Neuron (in vitro differentiated cells): ENCODE results near the gene NUDT13.
"Not testable (repeated sequence)": the region's sequence is repeated elsewhere in the genome, so short reads cannot be mapped to it uniquely, and the experiment has no call there.

Experiments
- H2AFZ ChIP-seq: one replicate; pipeline ENCODE4 v1.6.1; 2013; ENCODE audit warnings: low read depth, mild to moderate bottlenecking, inconsistent platforms, low read length, moderate library complexity
- H3K27me3 ChIP-seq: one replicate; pipeline ENCODE4 v1.6.1; 2013; ENCODE audit warnings: low read length; ENCODE audit not compliant: insufficient read depth
- H3K36me3 ChIP-seq: one replicate; pipeline ENCODE4 v1.6.1; 2013; ENCODE audit warnings: low read length; ENCODE audit not compliant: insufficient read depth
- H3K4me1 ChIP-seq: one replicate; pipeline ENCODE4 v1.6.1; 2013; ENCODE audit warnings: low read length; ENCODE audit not compliant: insufficient read depth
- H3K4me3 ChIP-seq: 2 replicates; pipeline ENCODE4 v1.5.1; 2013; ENCODE audit warnings: mild to moderate bottlenecking, low read length, moderate library complexity
- H3K9me3 ChIP-seq: one replicate; pipeline ENCODE4 v1.6.1; 2013; ENCODE audit warnings: low read length

The NUDT13 gene

GRCh38 chr10:73092830-73093229, 17.4 kb upstream of the NUDT13 start:
- H3K4me1 ChIP-seq = peaks cover 12% of the 10 kb centered on the region
- no peaks in the 10 kb centered on the region for H3K9me3 ChIP-seq
- H3K4me3 ChIP-seq = no peak overlapping the region
- H3K27me3 ChIP-seq = no peaks in the 10 kb centered on the region
- no peaks in the 10 kb centered on the region for H3K36me3 ChIP-seq
- no peak overlapping the region for H2AFZ ChIP-seq

GRCh38 chr10:73093922-73094850, 16.1 kb upstream of the NUDT13 start:
- Histone ChIP-seq H3K27me3 (no peaks in the 10 kb centered on the region), H3K36me3 (peaks cover under 1% of the 10 kb centered on the region), H3K9me3 (no peaks in the 10 kb centered on the region), H2AFZ (no peak overlapping the region), H3K4me3 (peak overlapping the region; percentile 73), H3K4me1 (peaks cover 12% of the 10 kb centered on the region)

GRCh38 chr10:73094986-73095480, 15.2 kb upstream of the NUDT13 start:
- Histone ChIP-seq H3K4me1 (peaks cover 12% of the 10 kb centered on the region), H3K4me3 (peak overlapping the region; percentile 73), H2AFZ (peak overlapping the region; percentile 52), H3K9me3 (no peaks in the 10 kb centered on the region), H3K27me3 (no peaks in the 10 kb centered on the region), H3K36me3 (peaks cover 3% of the 10 kb centered on the region)

- H2AFZ ChIP-seq = peak overlapping the region; percentile 52
- peak overlapping the region; percentile 73 for H3K4me3 ChIP-seq
- H3K27me3 ChIP-seq = no peaks in the 10 kb centered on the region
- peaks cover 12% of the 10 kb centered on the region for H3K4me1 ChIP-seq
- H3K36me3 ChIP-seq = peaks cover 3% of the 10 kb centered on the region
- no peaks in the 10 kb centered on the region for H3K9me3 ChIP-seq
Measured at GRCh38 chr10:73095481-73096021, 14.7 kb upstream of the NUDT13 start.

- Histone ChIP-seq H3K36me3 (peaks cover 3% of the 10 kb centered on the region), H3K9me3 (no peaks in the 10 kb centered on the region), H3K27me3 (no peaks in the 10 kb centered on the region), H3K4me1 (peaks cover 12% of the 10 kb centered on the region), H3K4me3 (peak overlapping the region; percentile 73), H2AFZ (peak overlapping the region; percentile 52)
Measured at GRCh38 chr10:73096041-73096448, 14.2 kb upstream of the NUDT13 start.

GRCh38 chr10:73096449-73097304, 13.6 kb upstream of the NUDT13 start, which contains the start of gene P4HA1:
Gene P4HA1 (minus strand): TSS chr10:73096866. CDS start chr10:73074883, 21,983 bp downstream.
- Histone ChIP-seq H3K4me1 (peaks cover 12% of the 10 kb centered on the region), H3K27me3 (no peaks in the 10 kb centered on the region), H3K36me3 (peaks cover 3% of the 10 kb centered on the region), H3K9me3 (no peaks in the 10 kb centered on the region), H2AFZ (peak within 1 kb of the TSS; percentile 66), H3K4me3 (peak within 1 kb of the TSS; percentile 73)

GRCh38 chr10:73097305-73097670, 13.0 kb upstream of the NUDT13 start:
- no peaks in the 10 kb centered on the region for H3K27me3 ChIP-seq
- H3K36me3 ChIP-seq = peaks cover 6% of the 10 kb centered on the region
- no peaks in the 10 kb centered on the region for H3K9me3 ChIP-seq
- peak overlapping the region; percentile 73 for H3K4me3 ChIP-seq
- H2AFZ ChIP-seq = peak overlapping the region; percentile 66
- peaks cover 12% of the 10 kb centered on the region for H3K4me1 ChIP-seq

GRCh38 chr10:73099141-73099540, 11.1 kb upstream of the NUDT13 start:
- Histone ChIP-seq H3K27me3 (no peaks in the 10 kb centered on the region), H3K9me3 (no peaks in the 10 kb centered on the region), H3K36me3 (peaks cover 12% of the 10 kb centered on the region), H2AFZ (no peak overlapping the region), H3K4me3 (no peak overlapping the region), H3K4me1 (peaks cover 8% of the 10 kb centered on the region)

GRCh38 chr10:73106301-73106700, 4.0 kb upstream of the NUDT13 start:
- H3K4me3 ChIP-seq = no peak overlapping the region
- H3K4me1 ChIP-seq = no peaks in the 10 kb centered on the region
- no peak overlapping the region for H2AFZ ChIP-seq
- H3K36me3 ChIP-seq = peaks cover 36% of the 10 kb centered on the region
- H3K27me3 ChIP-seq = no peaks in the 10 kb centered on the region
- peaks cover 5% of the 10 kb centered on the region for H3K9me3 ChIP-seq

GRCh38 chr10:73109248-73109652, 1.0 kb upstream of the NUDT13 start:
- H3K4me1 ChIP-seq, H3K4me3 ChIP-seq, H3K27me3 ChIP-seq, H3K9me3 ChIP-seq, H2AFZ ChIP-seq: not testable (repeated sequence)
- peaks cover 26% of the 10 kb centered on the region for H3K36me3 ChIP-seq

- not testable (repeated sequence) for H2AFZ ChIP-seq, H3K9me3 ChIP-seq, H3K4me1 ChIP-seq, H3K4me3 ChIP-seq, H3K27me3 ChIP-seq
- peaks cover 30% of the 10 kb centered on the region for H3K36me3 ChIP-seq
Measured at GRCh38 chr10:73112032-73112431, 1.8 kb downstream of the NUDT13 start.

- H3K27me3 ChIP-seq = no peaks in the 10 kb centered on the region
- peaks cover 19% of the 10 kb centered on the region for H3K36me3 ChIP-seq
- H3K9me3 ChIP-seq = peaks cover 5% of the 10 kb centered on the region
- no peak overlapping the region for H2AFZ ChIP-seq
- no peak overlapping the region for H3K4me3 ChIP-seq
- peaks cover 1% of the 10 kb centered on the region for H3K4me1 ChIP-seq
Measured at GRCh38 chr10:73113551-73113950, 3.3 kb downstream of the NUDT13 start.

- H3K27me3 ChIP-seq = no peaks in the 10 kb centered on the region
- H3K9me3 ChIP-seq = no peaks in the 10 kb centered on the region
- H2AFZ ChIP-seq = no peak overlapping the region
- H3K4me1 ChIP-seq = peaks cover 1% of the 10 kb centered on the region
- H3K36me3 ChIP-seq = peaks cover 6% of the 10 kb centered on the region
- H3K4me3 ChIP-seq = no peak overlapping the region
Measured at GRCh38 chr10:73116017-73116416, 5.8 kb downstream of the NUDT13 start.
